ENCODE measurements around the gene PKP2.

DNA sequence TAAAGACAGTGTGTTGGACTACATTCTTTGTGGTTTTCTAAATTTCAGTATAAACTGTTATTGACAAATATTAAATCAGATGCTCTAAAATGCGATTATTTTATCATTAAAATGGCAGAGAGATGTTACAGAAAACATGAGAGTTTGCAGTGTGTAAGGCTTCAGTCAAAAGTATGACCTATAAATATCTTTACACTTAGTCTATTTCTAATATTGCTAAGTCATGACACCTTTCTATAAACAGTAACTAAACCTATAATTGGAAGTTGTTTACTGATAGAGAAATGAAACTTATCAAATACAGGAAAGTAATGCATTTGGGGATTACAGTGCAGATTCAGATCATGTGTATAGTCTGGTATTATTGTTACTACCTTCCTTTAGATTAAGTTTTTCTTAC lies 72.0 kb downstream of the PKP2 start:
- TF ChIP-seq SIRT6 (IDR thresholded peaks at IDR 0.05; ENCODE audit: low read length) (no peak), SRF (IDR thresholded peaks at IDR 0.05; ENCODE audit: low read depth, low read length) (no peak), POLR2A (IDR thresholded peaks at IDR 0.05; ENCODE audit: control extremely low read depth in 1 of 2, low read depth in 2 of 2, low read length in 2 of 2) (no peak), FOSL1 (IDR thresholded peaks at IDR 0.05; ENCODE audit: insufficient read depth, low read depth, low read length) (no peak), BRCA1 (IDR thresholded peaks at IDR 0.05; ENCODE audit: low read depth, low read length) (no peak), BACH1 (IDR thresholded peaks at IDR 0.05; ENCODE audit: low read length) (no peak), RAD21 (IDR thresholded peaks at IDR 0.05 in 1 of 2, conservative IDR thresholded peaks at IDR 0.05 in 1 of 2; ENCODE audit: low read depth in 2 of 2, low read length in 2 of 2) (no peak), SIN3A (conservative IDR thresholded peaks at IDR 0.05 in 1 of 2, IDR thresholded peaks at IDR 0.05 in 1 of 2; ENCODE audit: low read depth in 1 of 2, low read length in 2 of 2) (no peak)
- TF ChIP-seq, protein P1, sequence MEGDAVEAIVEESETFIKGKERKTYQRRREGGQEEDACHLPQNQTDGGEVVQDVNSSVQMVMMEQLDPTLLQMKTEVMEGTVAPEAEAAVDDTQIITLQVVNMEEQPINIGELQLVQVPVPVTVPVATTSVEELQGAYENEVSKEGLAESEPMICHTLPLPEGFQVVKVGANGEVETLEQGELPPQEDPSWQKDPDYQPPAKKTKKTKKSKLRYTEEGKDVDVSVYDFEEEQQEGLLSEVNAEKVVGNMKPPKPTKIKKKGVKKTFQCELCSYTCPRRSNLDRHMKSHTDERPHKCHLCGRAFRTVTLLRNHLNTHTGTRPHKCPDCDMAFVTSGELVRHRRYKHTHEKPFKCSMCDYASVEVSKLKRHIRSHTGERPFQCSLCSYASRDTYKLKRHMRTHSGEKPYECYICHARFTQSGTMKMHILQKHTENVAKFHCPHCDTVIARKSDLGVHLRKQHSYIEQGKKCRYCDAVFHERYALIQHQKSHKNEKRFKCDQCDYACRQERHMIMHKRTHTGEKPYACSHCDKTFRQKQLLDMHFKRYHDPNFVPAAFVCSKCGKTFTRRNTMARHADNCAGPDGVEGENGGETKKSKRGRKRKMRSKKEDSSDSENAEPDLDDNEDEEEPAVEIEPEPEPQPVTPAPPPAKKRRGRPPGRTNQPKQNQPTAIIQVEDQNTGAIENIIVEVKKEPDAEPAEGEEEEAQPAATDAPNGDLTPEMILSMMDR (IDR thresholded peaks at IDR 0.05; ENCODE audit: control extremely low read depth in 1 of 3, insufficient read depth in 1 of 3, low read depth in 1 of 3, low read length in 3 of 3), result no peak
